DOHH2 (cell line): Measurements from ENCODE around the gene SEMA4G.

Experiments used
- H3F3A ChIP-seq: fragments of 200-600 bp; sonication (generic), shearing (Covaris generic); 2 replicates; pipeline ENCODE4 v1.6.0; 2016; ENCODE audit warnings: antibody characterized with exemption, mild to moderate bottlenecking; ENCODE audit not compliant: control insufficient read depth, insufficient read depth
- H3K27ac ChIP-seq: fragments of 200-600 bp; sonication (generic); 2 replicates; pipeline ENCODE4 v1.5.1; 2014; ENCODE audit warnings: low read depth, mild to moderate bottlenecking, low read length, moderate library complexity
- H3K27me3 ChIP-seq: fragments of 200-600 bp; sonication (generic); 2 replicates; pipeline ENCODE4 v1.6.1; 2014; ENCODE audit warnings: mild to moderate bottlenecking, low read length, mixed read lengths; ENCODE audit not compliant: control insufficient read depth
- H3K36me3 ChIP-seq: fragments of 200-600 bp; sonication (generic); 2 replicates; pipeline ENCODE4 v1.6.1; 2014; ENCODE audit warnings: mild to moderate bottlenecking, low read length, moderate library complexity, mixed read lengths; ENCODE audit not compliant: control insufficient read depth
- H3K4me1 ChIP-seq: fragments of 200-600 bp; sonication (generic); 2 replicates; pipeline ENCODE4 v1.6.1; 2014; ENCODE audit warnings: mild to moderate bottlenecking, low read length, mixed read lengths; ENCODE audit not compliant: control insufficient read depth
- H3K4me2 ChIP-seq: fragments of 200-600 bp; sonication (generic); 2 replicates; pipeline ENCODE4 v1.6.0; 2014; ENCODE audit warnings: mild to moderate bottlenecking, low read length, moderate library complexity
- H3K4me3 ChIP-seq: fragments of 200-600 bp; sonication (generic); 2 replicates; pipeline ENCODE4 v1.5.1; 2014; ENCODE audit warnings: mild to moderate bottlenecking, low read length, mixed read lengths
- H3K79me2 ChIP-seq: fragments of 200-600 bp; sonication (generic); 2 replicates; pipeline ENCODE4 v1.6.1; 2014; ENCODE audit warnings: mild to moderate bottlenecking, low read length, mixed read lengths; ENCODE audit not compliant: control insufficient read depth
- H3K9me2 ChIP-seq: fragments of 200-600 bp; sonication (generic); replicated peaks from 2 replicates; pipeline ENCODE4 v1.6.1; 2014; ENCODE audit warnings: mild to moderate bottlenecking, low read length, mixed read lengths; ENCODE audit not compliant: control insufficient read depth
- H3K9me3 ChIP-seq: fragments of 200-600 bp; sonication (generic); 2 replicates; pipeline ENCODE4 v1.6.1; 2014; ENCODE audit warnings: antibody characterized with exemption, low read length, mixed read lengths; ENCODE audit not compliant: control insufficient read depth, insufficient read depth
- H4K20me1 ChIP-seq: fragments of 200-600 bp; sonication (generic); 2 replicates; pipeline ENCODE4 v1.6.0; 2014; ENCODE audit warnings: low read depth, mild to moderate bottlenecking, antibody characterized with exemption, low read length, moderate library complexity; ENCODE audit not compliant: control insufficient read depth, insufficient read depth
- CTCF ChIP-seq: fragments of 200-600 bp; sonication (generic); IDR thresholded peaks from one replicate; pipeline ENCODE4 v1.5.1; 2014; ENCODE audit warnings: antibody characterized with exemption, mild to moderate bottlenecking, low read depth, low read length; ENCODE audit not compliant: poor library complexity, severe bottlenecking
- EZH2phosphoT487 ChIP-seq: fragments of 200-600 bp; sonication (generic); IDR thresholded peaks from 2 replicates; pipeline ENCODE4 v1.6.1; 2017; ENCODE audit warnings: borderline replicate concordance, mild to moderate bottlenecking, antibody characterized with exemption, low read length, moderate library complexity, mixed read lengths

SEMA4G gene

GRCh38 chr10:100984672-100985177 lies 15.4 kb downstream of the SEMA4G start:
- H3K4me3 ChIP-seq: no peak overlapping the region
- H3K9me2 ChIP-seq: no peaks in the 10 kb centered on the region
- TF ChIP-seq EZH2phosphoT487 (no peak), CTCF (no peak)
- H3K4me2 ChIP-seq: no peak overlapping the region
- no peaks in the 10 kb centered on the region for H3F3A ChIP-seq
- H3K79me2 ChIP-seq: peaks cover 43% of the 10 kb centered on the region
- peaks cover 27% of the 10 kb centered on the region for H3K36me3 ChIP-seq
- H3K9me3 ChIP-seq: no peaks in the 10 kb centered on the region
- H4K20me1 ChIP-seq: peaks cover 6% of the 10 kb centered on the region; the same call in 1 of the 2 replicates
- peaks cover 27% of the 10 kb centered on the region for H3K4me1 ChIP-seq
- no peak overlapping the region for H3K27ac ChIP-seq
- no peaks in the 10 kb centered on the region for H3K27me3 ChIP-seq

- Histone ChIP-seq H3K4me1 (peaks cover 28% of the 10 kb centered on the region), H3K9me2 (no peaks in the 10 kb centered on the region), H4K20me1 (peaks cover 6% of the 10 kb centered on the region; the same call in 1 of the 2 replicates), H3F3A (no peaks in the 10 kb centered on the region), H3K4me2 (no peak overlapping the region; the same call in 1 of the 2 replicates), H3K79me2 (peaks cover 49% of the 10 kb centered on the region), H3K4me3 (no peak overlapping the region), H3K27me3 (no peaks in the 10 kb centered on the region), H3K27ac (no peak overlapping the region), H3K36me3 (peaks cover 33% of the 10 kb centered on the region), H3K9me3 (no peaks in the 10 kb centered on the region)
- TF ChIP-seq EZH2phosphoT487 (no peak), CTCF (no peak)
These were observed 16.0 kb downstream of the SEMA4G start for GRCh38 chr10:100985336-100985735.

GRCh38 chr10:100986623-100986951 lies 17.3 kb downstream of the SEMA4G start:
- H3F3A ChIP-seq: no peaks in the 10 kb centered on the region

More at GRCh38 chr10:100986623-100986951, 17.3 kb downstream of the SEMA4G start:
- H3K4me3 ChIP-seq: peak overlapping the region; percentile 82
- H3K4me2 ChIP-seq: peak overlapping the region; percentile 84
- H3K9me2 ChIP-seq: no peaks in the 10 kb centered on the region
- H3K27ac ChIP-seq: peak overlapping the region; percentile 69; the same call in 1 of the 2 replicates
- TF ChIP-seq CTCF (no peak), EZH2phosphoT487 (no peak)
- H3K27me3 ChIP-seq: no peaks in the 10 kb centered on the region
- peaks cover 28% of the 10 kb centered on the region for H3K4me1 ChIP-seq
- peaks cover 6% of the 10 kb centered on the region; the same call in 1 of the 2 replicates for H4K20me1 ChIP-seq
- peaks cover 40% of the 10 kb centered on the region for H3K36me3 ChIP-seq
- H3K79me2 ChIP-seq: peaks cover 60% of the 10 kb centered on the region
- no peaks in the 10 kb centered on the region for H3K9me3 ChIP-seq
